Renal pelvis (tissue), 4 donors: ENCODE data around the gene PHACTR1. TPM values are rescaled to one million over a fixed set of nuclear protein-coding genes. Genes with fewer than 3 reads are reported as not detected.

ENCODE experiments used
- DNase-seq: peaks from one replicate; pipeline ENCODE4 v3.0.0-alpha.2; 2013
- polyA plus RNA-seq, 3 donors: library from polyadenylated mRNA; unstranded; fragments of 120-200 nt; gene quantifications; one replicate each; pipeline ENCODE4 v1.2.1, GENCODE V29; 2013; ENCODE audit not compliant: insufficient read length in 3 of 3

PHACTR1 gene
- polyA plus RNA-seq, 3 donors: 12.5 to 23.6 (median 17.9) TPM

DNA sequence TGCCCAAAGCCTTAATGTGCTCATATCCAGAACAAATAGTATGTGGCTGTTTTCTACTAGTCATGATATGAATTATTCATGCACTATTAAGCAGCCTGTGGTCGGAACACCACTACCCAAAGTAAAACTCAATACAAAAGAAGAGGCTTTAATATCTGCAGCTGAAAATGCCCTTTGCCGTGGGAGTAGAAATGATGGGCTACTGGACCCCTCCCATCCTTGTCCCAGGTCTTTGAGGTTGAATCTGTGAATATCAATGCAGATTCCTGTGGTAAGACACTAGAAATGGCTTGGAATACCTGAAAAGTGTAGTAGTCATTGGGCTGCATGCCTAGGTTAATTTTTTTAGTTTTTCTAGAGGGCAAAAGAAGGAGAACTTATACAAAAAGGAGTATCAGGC, 308.0 kb downstream of the PHACTR1 start:
- no peak for DNase-seq

DNA sequence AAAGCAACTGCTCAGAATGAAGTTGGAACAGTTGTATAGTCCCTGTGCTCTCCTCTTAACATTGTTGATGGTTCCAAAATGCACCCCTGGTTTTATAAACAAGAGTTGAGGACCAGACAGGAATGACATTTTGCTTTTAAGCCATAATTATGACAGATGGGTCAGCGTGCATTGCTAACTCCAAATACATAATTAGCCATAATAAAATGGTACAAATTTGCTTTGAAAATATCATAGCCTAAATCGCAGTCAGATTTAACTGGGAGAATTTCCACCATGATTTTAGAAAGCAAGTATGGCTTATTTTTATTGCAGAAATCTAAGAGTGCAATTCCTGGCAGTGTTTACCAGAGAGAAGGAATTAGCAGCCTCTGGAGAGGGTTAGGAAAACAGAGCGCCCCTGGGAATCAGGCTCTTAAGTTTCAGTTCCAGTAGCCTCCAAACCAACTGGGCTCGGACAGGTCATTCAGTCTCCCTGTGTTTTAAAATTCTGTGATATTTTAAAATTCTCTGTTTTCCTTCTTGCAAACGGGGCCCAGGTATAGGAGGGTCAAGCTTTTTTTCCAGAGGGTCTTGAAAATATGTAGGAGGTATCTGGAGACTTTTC, 309.4 kb downstream of the PHACTR1 start:
- DNase-seq: no peak

DNA sequence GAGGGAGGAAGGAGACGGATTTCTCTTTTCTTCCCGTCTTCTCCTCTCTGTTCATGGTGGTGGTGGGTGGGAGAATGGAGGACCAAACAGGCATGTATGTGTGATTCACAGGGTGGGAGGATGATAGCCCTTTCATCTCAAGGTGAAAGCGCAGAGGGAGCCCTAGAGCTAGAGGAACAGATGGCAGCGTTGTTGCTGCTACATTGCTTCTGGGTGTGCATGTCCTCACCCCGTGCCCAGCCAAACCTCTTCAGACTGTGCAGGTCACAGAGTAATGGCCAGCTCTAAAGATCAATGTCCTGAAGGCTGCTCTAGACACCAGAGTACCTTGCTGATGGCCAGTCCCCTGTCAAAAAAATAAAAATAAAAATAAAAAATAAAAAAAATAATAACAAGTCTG, 310.0 kb downstream of the PHACTR1 start:
- DNase-seq: no peak

GRCh38 chr6:13027207-13027606, 310.6 kb downstream of the PHACTR1 start:
- DNase-seq: no peak

- no peak for DNase-seq
Observed at GRCh38 chr6:13030396-13030795, 313.8 kb downstream of the PHACTR1 start.

- DNase-seq: no peak
Observed at GRCh38 chr6:13032566-13032965, 316.0 kb downstream of the PHACTR1 start.

GRCh38 chr6:13033145-13033544, 316.6 kb downstream of the PHACTR1 start:
- DNase-seq: no peak

- no peak for DNase-seq
Observed at GRCh38 chr6:13034316-13034715, 317.7 kb downstream of the PHACTR1 start.

DNA sequence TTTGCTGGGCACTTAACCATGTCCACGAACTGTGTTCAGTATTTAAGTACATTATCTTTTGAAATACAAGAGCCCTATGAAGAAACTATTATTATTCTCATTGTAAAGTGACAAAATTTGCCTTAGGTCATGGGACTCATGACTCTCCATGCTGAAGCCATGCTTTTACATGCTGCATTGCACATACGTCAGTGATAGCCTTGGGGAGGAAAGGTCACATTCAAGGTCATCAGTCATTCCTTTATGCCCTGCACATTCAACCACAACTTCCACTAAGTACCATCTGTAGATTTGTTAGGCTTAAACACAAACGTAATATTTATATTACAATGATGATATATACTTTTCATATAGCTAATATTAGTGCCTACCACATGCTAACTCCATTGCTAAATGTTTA, 319.0 kb downstream of the PHACTR1 start:
- no peak for DNase-seq

GRCh38 chr6:13038315-13038714, 321.7 kb downstream of the PHACTR1 start:
- no peak for DNase-seq

GRCh38 chr6:13038741-13039190, 322.2 kb downstream of the PHACTR1 start:
- no peak for DNase-seq

GRCh38 chr6:13044390-13044789, 327.8 kb downstream of the PHACTR1 start:
- DNase-seq: no peak

DNA sequence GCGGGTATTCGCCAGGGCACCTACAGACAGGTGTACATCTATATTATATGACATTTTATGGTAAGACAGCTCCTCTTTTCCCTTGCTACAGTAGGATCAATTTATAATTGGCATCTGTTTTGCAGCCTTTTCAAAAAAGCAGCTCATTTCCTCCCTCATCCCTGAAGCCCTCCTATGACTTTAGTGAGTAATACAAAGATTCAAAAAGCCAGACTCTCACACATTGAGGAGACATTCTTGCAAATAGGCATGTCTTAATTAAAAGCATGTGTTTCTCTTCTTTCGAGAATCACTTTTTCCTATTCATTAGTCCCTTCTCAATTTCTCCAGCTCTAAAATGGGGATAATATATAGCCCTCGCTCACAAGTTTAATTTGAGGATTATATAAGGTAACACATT, 328.3 kb downstream of the PHACTR1 start:
- DNase-seq: no peak

DNA sequence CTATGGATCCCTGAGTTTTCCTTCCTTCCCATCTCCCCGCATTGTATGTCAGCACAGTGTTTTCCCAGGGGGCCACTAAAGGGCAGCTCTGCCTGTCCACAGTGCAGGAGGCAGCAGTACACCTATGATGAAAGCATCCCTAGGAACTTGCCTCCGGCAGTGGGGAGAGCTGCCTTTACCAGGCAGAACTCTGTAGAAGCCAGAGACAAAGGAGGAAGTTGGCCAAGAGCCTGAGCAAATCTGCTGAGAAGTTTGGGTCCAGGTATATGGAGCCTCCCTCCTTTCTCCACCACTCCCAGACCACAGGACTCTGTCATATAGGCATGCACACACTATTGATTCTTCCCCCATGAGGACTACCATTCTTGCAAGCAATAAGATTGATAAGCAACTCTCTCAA, 329.1 kb downstream of the PHACTR1 start:
- DNase-seq: no peak

- DNase-seq: no peak
Observed at GRCh38 chr6:13046084-13046483, 329.5 kb downstream of the PHACTR1 start.

DNA sequence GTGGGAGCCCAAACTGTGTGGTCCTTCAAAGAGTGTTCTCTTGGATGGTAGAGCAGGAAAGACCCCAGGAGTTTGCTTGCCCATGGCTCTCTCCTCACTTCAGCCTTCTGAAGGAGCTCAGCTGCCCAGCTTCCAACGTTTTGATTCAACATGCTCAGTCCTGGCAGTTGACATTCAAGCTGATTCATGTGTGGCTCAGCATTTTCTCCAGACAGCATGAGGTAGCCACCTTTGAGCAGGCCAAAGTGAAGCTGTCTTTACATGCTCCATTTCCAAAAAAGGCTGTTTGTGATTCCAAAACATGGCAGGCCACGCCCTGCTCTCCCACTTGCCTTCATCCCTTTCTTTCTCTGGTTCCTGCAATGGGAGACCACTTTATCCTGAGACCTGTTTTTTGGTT, 331.5 kb downstream of the PHACTR1 start:
- no peak for DNase-seq

DNA sequence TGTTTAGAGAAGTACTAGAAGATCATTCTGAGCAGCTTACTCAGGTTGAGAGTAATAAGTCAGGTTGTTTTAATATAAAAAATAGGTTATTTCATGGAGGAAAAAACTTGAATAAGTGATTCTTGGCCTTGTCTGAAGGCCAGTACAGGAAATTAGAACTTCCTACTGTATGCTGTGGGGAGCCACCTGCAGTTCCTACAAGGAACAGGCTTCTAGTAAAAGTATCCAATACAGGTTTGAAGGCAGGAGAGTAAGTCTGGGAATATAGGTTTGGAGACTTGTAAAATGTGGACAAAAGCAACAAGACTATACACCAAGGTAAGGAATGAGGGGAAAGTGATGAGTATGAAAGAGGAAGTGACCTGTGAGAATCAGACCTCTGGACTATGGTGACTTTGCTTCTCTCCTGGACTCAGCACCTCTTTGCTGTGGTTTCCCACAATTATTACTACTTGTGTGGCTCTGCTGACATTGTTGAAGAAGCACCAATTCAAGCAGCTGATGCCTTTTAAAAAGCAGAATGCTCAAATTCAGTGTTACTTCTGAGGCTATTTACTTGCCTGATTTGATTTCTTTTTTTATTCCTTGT, 333.2 kb downstream of the PHACTR1 start:
- no peak for DNase-seq

DNA sequence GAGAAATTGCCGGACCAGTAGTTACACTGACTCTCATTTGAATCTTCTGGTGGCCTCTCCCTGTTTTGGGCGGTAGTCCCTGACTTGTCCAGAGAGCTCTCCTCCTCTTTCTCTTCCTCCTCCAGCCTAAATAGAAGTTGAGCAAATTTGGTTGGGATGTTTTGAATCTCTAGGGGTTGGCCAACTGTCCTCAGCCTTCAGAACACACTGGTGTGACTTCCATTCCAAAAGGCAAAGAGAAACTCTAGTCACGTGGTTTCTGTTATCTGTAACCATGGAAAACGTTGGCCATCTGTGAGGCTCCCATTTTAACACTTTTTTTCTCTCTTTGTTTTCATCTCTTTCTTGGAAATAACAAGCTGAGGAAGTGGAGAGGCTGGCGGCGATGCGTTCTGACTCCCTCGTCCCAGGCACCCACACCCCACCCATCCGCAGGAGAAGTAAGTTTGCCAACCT, 336.5 kb downstream of the PHACTR1 start:
- no peak for DNase-seq

GRCh38 chr6:13058051-13058450, 341.5 kb downstream of the PHACTR1 start:
- DNase-seq: no peak

DNA sequence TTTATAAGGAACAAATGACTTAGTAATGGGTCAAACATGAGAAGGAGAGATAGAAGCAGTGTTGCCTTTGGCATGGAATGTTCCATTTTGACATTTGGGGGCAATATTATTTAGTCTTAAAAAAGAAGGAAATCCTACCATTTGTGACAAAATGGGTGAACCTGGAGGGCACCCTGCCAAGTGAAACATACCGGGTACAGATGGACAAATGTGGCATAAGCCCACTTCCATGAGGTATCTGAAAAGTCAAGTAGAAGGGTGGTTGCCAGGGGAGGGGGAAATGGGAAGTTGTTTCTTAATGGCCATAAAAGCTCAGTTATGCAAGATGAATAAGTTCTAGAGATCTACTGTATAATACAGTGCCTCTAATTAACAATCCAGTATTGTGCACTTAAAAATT, 342.5 kb downstream of the PHACTR1 start:
- no peak for DNase-seq

DNA sequence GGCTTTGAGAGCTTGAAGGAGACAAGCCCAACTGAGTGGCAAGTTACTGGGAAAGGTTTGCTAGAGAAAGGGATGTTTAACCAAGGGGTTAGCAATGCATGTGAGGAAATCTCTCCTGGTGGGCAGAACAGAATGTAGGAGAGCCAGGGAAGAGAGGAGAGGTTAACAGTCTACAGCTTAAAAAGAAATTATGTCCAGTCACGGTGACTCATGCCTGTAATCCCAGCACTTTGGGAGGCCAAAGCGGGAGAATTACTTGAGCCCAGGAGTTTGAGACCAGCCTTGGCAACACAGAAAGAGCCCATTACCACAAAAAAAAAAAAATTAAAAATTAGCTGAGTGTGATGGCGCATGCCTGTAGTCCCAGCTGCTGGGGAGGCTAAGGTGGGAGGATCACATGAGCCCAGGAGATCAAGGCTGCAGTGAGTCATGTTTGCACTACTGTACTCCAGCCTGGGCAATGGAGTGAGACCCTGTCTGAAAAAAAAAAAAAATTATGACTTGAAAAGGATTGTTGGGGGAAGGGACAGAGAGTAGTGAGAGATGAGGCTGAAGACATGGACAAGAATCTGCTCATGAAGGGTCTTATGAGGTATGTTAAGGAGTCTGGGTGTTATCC, 346.8 kb downstream of the PHACTR1 start:
- DNase-seq: no peak

DNA sequence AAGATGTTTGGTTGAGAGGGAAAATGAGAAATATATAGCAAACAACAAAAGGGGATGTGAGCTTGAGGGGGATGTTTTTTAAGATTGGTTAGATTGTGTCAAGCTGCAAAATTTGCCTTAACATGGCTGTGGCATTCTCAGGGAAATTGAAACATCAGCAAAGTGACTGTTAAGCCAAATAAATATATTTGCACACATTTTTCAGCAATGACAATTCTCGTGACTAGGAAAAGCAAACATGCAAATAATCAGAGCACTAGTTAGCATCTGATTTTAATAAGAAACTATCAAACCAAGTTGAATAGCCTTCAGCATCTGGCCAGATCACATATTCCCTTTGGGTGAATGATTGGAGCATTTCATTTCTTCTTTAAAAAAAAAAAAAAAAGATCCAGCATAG, 349.0 kb downstream of the PHACTR1 start:
- no peak for DNase-seq

DNA sequence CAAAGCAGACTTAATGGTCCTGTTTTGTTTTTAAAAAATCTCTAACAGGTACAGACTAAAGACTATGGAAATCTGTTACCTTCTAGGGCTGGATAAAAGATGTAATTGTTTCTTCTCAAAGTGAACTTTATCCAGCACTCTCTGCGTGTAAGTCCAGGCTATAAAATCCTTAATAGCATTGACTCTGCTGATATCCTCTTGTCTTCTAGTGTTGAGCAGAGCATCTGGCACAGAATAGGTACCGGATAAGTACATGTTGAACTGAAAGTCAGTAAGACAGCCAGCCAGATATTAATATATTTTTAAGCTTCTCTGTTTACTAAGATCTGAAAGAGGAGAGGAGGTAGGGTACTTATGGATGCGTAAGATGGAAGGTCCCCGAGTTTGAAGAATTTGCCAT, 349.5 kb downstream of the PHACTR1 start:
- no peak for DNase-seq

GRCh38 chr6:13066820-13067219, 350.3 kb downstream of the PHACTR1 start:
- DNase-seq: no peak
